A673 (cell line): ENCODE measurements around the gene AK5. TPM values are rescaled to one million over a fixed set of nuclear protein-coding genes. Genes with fewer than 3 reads are reported as not detected.

Experiments used
- BruUV-seq: library from RNA; stranded (reverse); fragments of 400-500 nt; replicated peaks from 2 replicates; lab custom pipeline; 2021; lab: Mats Ljungman, UMichigan
- CTCF ChIA-PET: fragments of 300-600 bp; sonication (Branson Sonifier 250); formaldehyde crosslinking; loops from one replicate; lab custom pipeline; 2022; ENCODE audit warnings: antibody characterized with exemption; lab: Charles Lee
- POLR2A ChIA-PET: fragments of 300-600 bp; sonication (Branson Sonifier 250); formaldehyde crosslinking; loops from one replicate; lab custom pipeline; 2022; ENCODE audit warnings: antibody characterized with exemption; ENCODE audit not compliant: low non-redundant PET; lab: Charles Lee
- DNase-seq: peaks from one replicate; pipeline ENCODE4 v3.0.0-alpha.2; 2015; ENCODE audit warnings: low spot score
- H3K27ac ChIP-seq: fragments of 200-600 bp; sonication (generic); 2 replicates; pipeline ENCODE4 v1.5.1; 2016; ENCODE audit warnings: mixed run types, low read depth, mild to moderate bottlenecking, mixed read lengths, antibody characterized with exemption, low read length; ENCODE audit not compliant: poor library complexity, severe bottlenecking
- H3K27me3 ChIP-seq: fragments of 200-600 bp; sonication (generic); replicated peaks from 2 replicates; pipeline ENCODE4 v1.6.1; 2017; ENCODE audit warnings: mixed run types, low read depth, mild to moderate bottlenecking, mixed read lengths, antibody characterized with exemption, low read length; ENCODE audit not compliant: insufficient read depth, poor library complexity
- H3K36me3 ChIP-seq: fragments of 200-600 bp; sonication (generic); 2 replicates; pipeline ENCODE4 v1.6.1; 2016; ENCODE audit warnings: mixed run types, mild to moderate bottlenecking, mixed read lengths, antibody characterized with exemption, low read length; ENCODE audit not compliant: insufficient read depth, poor library complexity, severe bottlenecking
- H3K4me1 ChIP-seq: fragments of 200-600 bp; sonication (generic); 2 replicates; pipeline ENCODE4 v1.6.1; 2017; ENCODE audit warnings: mixed run types, mild to moderate bottlenecking, mixed read lengths, antibody characterized with exemption, low read length; ENCODE audit not compliant: insufficient read depth, poor library complexity, severe bottlenecking
- H3K4me3 ChIP-seq: fragments of 200-600 bp; sonication (generic); 2 replicates; pipeline ENCODE4 v1.5.1; 2016; ENCODE audit warnings: low read depth, mixed run types, mild to moderate bottlenecking, mixed read lengths, low read length; ENCODE audit not compliant: poor library complexity, severe bottlenecking
- H3K9me3 ChIP-seq: fragments of 200-600 bp; sonication (generic); 2 replicates; pipeline ENCODE4 v1.6.1; 2016; ENCODE audit warnings: mixed run types, low read depth, mild to moderate bottlenecking, mixed read lengths, antibody characterized with exemption, low read length; ENCODE audit not compliant: poor library complexity, severe bottlenecking
- EZH2 ChIP-seq: fragments of 200-600 bp; sonication (generic); IDR thresholded peaks from 2 replicates; pipeline ENCODE4 v1.6.1; 2017; ENCODE audit warnings: borderline replicate concordance, low read depth, mild to moderate bottlenecking, mixed read lengths, antibody characterized with exemption, low read length; ENCODE audit not compliant: poor library complexity, severe bottlenecking
- intact Hi-C: fragments of 100-400 bp; cut with micrococcal nuclease; formaldehyde crosslinking; loops from one replicate; pipeline ENCODE4 v1.10.0; 2022; ENCODE audit not compliant: unreplicated experiment
- total RNA-seq: library from RNA; stranded (reverse); gene quantifications from 2 replicates; pipeline ENCODE4 v1.2.3, GENCODE V29; 2021
- TF ChIP-seq, protein P1 (sequence below): fragments of 300-800, 200-600 bp; sonication (generic); conservative IDR thresholded peaks from 2 replicates; pipeline ENCODE4 v1.5.1; 2017; ENCODE audit warnings: low read depth, mild to moderate bottlenecking, antibody characterized with exemption, low read length, moderate library complexity, mixed read lengths

AK5 gene
- total RNA-seq, 1 experiment from 2014 or later, result 0.47 TPM

DNA sequence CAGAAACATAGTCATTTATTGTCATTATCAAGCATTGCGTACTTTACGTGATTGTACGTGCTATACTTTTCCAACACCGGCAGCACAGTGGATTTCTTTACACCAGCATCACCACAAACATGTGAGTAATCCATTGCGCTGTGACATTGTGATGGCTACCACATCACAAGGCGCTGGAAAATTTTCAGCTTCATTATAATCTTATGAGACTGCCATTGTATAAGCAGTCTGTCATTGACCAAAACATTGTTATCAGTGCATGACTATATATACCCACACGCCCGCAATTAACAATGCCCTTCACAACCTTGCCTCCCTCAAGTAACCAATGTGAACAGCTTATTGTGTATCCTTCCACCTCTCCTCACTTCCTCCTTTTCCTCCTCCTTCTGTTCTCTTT is 263.0 kb downstream of the AK5 start:
- Histone ChIP-seq H3K9me3 (no peaks in the 10 kb centered on the region), H3K4me1 (peaks cover 9% of the 10 kb centered on the region), H3K36me3 (no peaks in the 10 kb centered on the region), H3K27me3 (no peaks in the 10 kb centered on the region), H3K4me3 (no peak overlapping the region), H3K27ac (no peak overlapping the region)
- no peak for DNase-seq
- intact Hi-C loops, result no loop called here
- ChIA-PET CTCF (no interaction called here), POLR2A (interaction anchor here (0.6 kb wide), 1 partner anchor 31 kb away, joined by 3 read pairs; no protein-coding TSS in a partner anchor)
- BruUV-seq, result no TSS peak
- TF ChIP-seq, protein P1, sequence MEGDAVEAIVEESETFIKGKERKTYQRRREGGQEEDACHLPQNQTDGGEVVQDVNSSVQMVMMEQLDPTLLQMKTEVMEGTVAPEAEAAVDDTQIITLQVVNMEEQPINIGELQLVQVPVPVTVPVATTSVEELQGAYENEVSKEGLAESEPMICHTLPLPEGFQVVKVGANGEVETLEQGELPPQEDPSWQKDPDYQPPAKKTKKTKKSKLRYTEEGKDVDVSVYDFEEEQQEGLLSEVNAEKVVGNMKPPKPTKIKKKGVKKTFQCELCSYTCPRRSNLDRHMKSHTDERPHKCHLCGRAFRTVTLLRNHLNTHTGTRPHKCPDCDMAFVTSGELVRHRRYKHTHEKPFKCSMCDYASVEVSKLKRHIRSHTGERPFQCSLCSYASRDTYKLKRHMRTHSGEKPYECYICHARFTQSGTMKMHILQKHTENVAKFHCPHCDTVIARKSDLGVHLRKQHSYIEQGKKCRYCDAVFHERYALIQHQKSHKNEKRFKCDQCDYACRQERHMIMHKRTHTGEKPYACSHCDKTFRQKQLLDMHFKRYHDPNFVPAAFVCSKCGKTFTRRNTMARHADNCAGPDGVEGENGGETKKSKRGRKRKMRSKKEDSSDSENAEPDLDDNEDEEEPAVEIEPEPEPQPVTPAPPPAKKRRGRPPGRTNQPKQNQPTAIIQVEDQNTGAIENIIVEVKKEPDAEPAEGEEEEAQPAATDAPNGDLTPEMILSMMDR, result no peak
- no peak for TF ChIP-seq EZH2

DNA sequence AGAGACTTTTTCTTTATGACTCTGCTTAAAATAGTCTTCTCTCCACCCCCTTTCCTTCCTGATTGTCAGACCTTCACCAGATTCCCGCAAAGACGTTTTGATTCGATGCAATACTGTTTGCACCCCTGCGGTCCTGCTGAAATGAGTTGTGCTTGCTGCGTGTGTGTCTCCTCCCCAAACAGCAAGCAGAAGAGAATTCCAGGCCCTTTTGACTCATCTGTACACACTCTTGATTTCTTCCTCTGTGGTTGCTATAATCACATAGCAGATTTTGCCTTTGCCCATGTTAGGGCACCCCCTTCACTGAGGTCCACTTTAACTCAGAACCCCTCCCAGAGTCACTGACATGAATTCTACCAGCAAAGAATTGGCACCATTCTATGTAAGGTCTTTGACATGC is 264.2 kb downstream of the AK5 start:
- ChIA-PET CTCF (no interaction called here), POLR2A (no interaction called here)
- intact Hi-C loops, result no loop called here
- H3K9me3 ChIP-seq, result no peaks in the 10 kb centered on the region
- no peaks in the 10 kb centered on the region for H3K36me3 ChIP-seq
- no peaks in the 10 kb centered on the region for H3K27me3 ChIP-seq
- H3K4me1 ChIP-seq, result peaks cover 3% of the 10 kb centered on the region
- BruUV-seq, result no TSS peak
- TF ChIP-seq EZH2, result no peak
- TF ChIP-seq, protein P1, result no peak
- no peak overlapping the region for H3K27ac ChIP-seq
- DNase-seq, result no peak
- H3K4me3 ChIP-seq, result no peak overlapping the region

DNA sequence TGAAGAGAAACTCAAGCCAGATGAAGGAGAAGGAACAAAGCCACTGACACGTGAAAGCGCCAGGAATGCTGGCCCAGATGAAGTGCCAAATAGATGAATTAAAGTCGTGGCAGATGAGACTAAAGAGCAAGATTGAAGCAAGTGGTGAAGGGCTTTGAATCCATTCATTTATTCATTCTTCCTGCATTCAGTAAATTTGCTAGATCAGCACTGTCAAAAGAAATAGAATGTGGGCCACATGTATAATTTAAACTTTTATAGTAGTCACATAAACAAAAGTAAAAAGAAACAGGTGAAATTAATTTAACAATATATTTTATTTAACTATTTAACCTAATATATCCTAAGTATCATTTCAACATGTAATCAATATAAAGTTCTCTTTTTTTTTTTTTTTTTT is 265.1 kb downstream of the AK5 start:
- BruUV-seq, result no TSS peak
- Histone ChIP-seq H3K36me3 (no peaks in the 10 kb centered on the region), H3K4me3 (no peak overlapping the region), H3K9me3 (no peaks in the 10 kb centered on the region), H3K27me3 (no peaks in the 10 kb centered on the region), H3K4me1 (peaks cover 3% of the 10 kb centered on the region), H3K27ac (no peak overlapping the region)
- intact Hi-C loops, result no loop called here
- DNase-seq, result no peak
- CTCF ChIA-PET, result no interaction called here
- POLR2A ChIA-PET, result no interaction called here
- TF ChIP-seq, protein P1, result no peak
- TF ChIP-seq EZH2, result no peak
